CD4-positive, alpha-beta T cell (primary cell): ENCODE measurements around the gene RNF220. TPM values are rescaled to one million over a fixed set of nuclear protein-coding genes. Genes with fewer than 3 reads are reported as not detected.
A peak's percentile ranks its signal among the peaks of the same experiment; 100 is the strongest.

ENCODE experiments used
- ATAC-seq: fragments of 200-7000 bp; cut with Tn5 transposase; one replicate; pipeline ENCODE4 v1.10.0; 2022; ENCODE audit warnings: mild to moderate bottlenecking; ENCODE audit not compliant: poor library complexity
- CTCF ChIA-PET: fragments of 350-600 bp; sonication (Branson Sonifier 250); formaldehyde crosslinking; loops from one replicate; lab custom pipeline; 2021; ENCODE audit warnings: antibody characterized with exemption, inconsistent platforms; lab: Charles Lee
- POLR2A ChIA-PET: fragments of 350-600 bp; sonication (Branson Sonifier 250); formaldehyde crosslinking; loops from one replicate; lab custom pipeline; 2021; ENCODE audit warnings: antibody characterized with exemption, inconsistent platforms; lab: Charles Lee
- DNase-seq, 14 experiments: peaks; one replicate each; pipeline ENCODE4 v3.0.0-alpha.2; 2013 to 2020; ENCODE audit warnings: mixed read lengths in 2 of 14
- H3K27ac ChIP-seq, 2 donors: one replicate each; pipeline versions ENCODE4 v1.5.1 to v1.7.0; 2013; ENCODE audit warnings: low read length in 2 of 2, low read depth in 1 of 2, mild to moderate bottlenecking in 1 of 2
- H3K27me3 ChIP-seq, 2 experiments: 1 replicate in 1 of 2; 2 replicates in 1 of 2; pipeline versions ENCODE4 v1.6.1 to v1.7.0; 2013; ENCODE audit warnings: low read length in 2 of 2, control low read depth in 1 of 2, mild to moderate bottlenecking in 1 of 2, moderate library complexity in 1 of 2; ENCODE audit not compliant: insufficient read depth in 2 of 2, control insufficient read depth in 1 of 2
- H3K36me3 ChIP-seq: one replicate; pipeline ENCODE4 v1.6.1; 2013; ENCODE audit warnings: low read length, control low read depth; ENCODE audit not compliant: insufficient read depth
- H3K4me1 ChIP-seq: one replicate; pipeline ENCODE4 v1.6.1; 2013; ENCODE audit warnings: low read length, control low read depth; ENCODE audit not compliant: insufficient read depth
- H3K4me3 ChIP-seq: one replicate; pipeline ENCODE4 v1.5.1; 2013; ENCODE audit warnings: mild to moderate bottlenecking, low read length, moderate library complexity
- H3K9me3 ChIP-seq, 2 experiments: 1 replicate in 1 of 2; 2 replicates in 1 of 2; pipeline versions ENCODE4 v1.6.1 to v1.7.0; 2013; ENCODE audit warnings: low read length in 2 of 2, mild to moderate bottlenecking in 2 of 2, control low read depth in 1 of 2, moderate library complexity in 1 of 2; ENCODE audit not compliant: control insufficient read depth in 1 of 2, insufficient read depth in 1 of 2
- H3K27ac Mint-ChIP-seq: one replicate; pipeline ENCODE4 v1.8.0; 2020; ENCODE audit warnings: mixed read lengths
- H3K27me3 Mint-ChIP-seq: one replicate; pipeline ENCODE4 v1.8.0; 2021; ENCODE audit warnings: mixed read lengths
- H3K36me3 Mint-ChIP-seq: one replicate; pipeline ENCODE4 v1.8.0; 2021; ENCODE audit warnings: low read depth, mixed read lengths
- H3K4me1 Mint-ChIP-seq: one replicate; pipeline ENCODE4 v1.8.0; 2021; ENCODE audit warnings: low read depth, mixed read lengths
- H3K4me3 Mint-ChIP-seq: one replicate; pipeline ENCODE4 v1.8.0; 2020; ENCODE audit warnings: mild to moderate bottlenecking, mixed read lengths
- H3K9me3 Mint-ChIP-seq: one replicate; pipeline ENCODE4 v1.8.0; 2020; ENCODE audit warnings: mixed read lengths
- CTCF ChIP-seq: fragments of 200-600 bp; IDR thresholded peaks from one replicate; pipeline ENCODE4 v1.8.0; 2022; ENCODE audit warnings: antibody characterized with exemption, mild to moderate bottlenecking
- intact Hi-C, 2 experiments: fragments of 100-400 bp; cut with DNase I in 1 of 2; cut with micrococcal nuclease in 1 of 2; formaldehyde crosslinking; loops; one replicate each; pipeline versions ENCODE4 v1.15.1 to v1.9.0; 2023 to 2025; cut with DNase I, micrococcal nuclease
- total RNA-seq, 174 experiments: library from RNA in 2 of 174; stranded (reverse) in 2 of 174; gene quantifications; one replicate each; pipeline ENCODE4 v1.2.3 and lab custom pipeline; 2021 to 2026

RNF220 gene
- total RNA-seq, 2 experiments from 2014 or later = 76.0 to 77.9 TPM

GRCh38 chr1:44634606-44635189 is 229.6 kb downstream of the RNF220 start:
- H3K9me3 Mint-ChIP-seq = no peaks in the 10 kb centered on the region
- ATAC-seq (no peak), DNase-seq (no peak)
- peaks cover 27% of the 10 kb centered on the region for H3K4me1 ChIP-seq
- H3K36me3 Mint-ChIP-seq = peaks cover 78% of the 10 kb centered on the region
- H3K36me3 ChIP-seq = peaks cover 71% of the 10 kb centered on the region
- intact Hi-C loops = loop anchor here in 1 of 2 experiments (5.0 kb wide), 6 partner anchors 103 to 858 kb away; partner anchors contain the start of genes B4GALT2, DMAP1, KIF2C and MUTYH
- no peak overlapping the region for H3K27ac ChIP-seq
- CTCF ChIA-PET = interaction anchor here (1.1 kb wide), 1 partner anchor 18 kb away, joined by 3 read pairs; no protein-coding TSS in a partner anchor
- no peak overlapping the region for H3K4me3 ChIP-seq
- H3K27ac Mint-ChIP-seq = peak overlapping the region; percentile 98
- no peaks in the 10 kb centered on the region for H3K9me3 ChIP-seq
- POLR2A ChIA-PET = no interaction called here
- peaks cover 59% of the 10 kb centered on the region for H3K4me1 Mint-ChIP-seq
- no peaks in the 10 kb centered on the region for H3K27me3 Mint-ChIP-seq
- no peaks in the 10 kb centered on the region for H3K27me3 ChIP-seq
- TF ChIP-seq CTCF = no peak
- H3K4me3 Mint-ChIP-seq = no peak overlapping the region

DNA sequence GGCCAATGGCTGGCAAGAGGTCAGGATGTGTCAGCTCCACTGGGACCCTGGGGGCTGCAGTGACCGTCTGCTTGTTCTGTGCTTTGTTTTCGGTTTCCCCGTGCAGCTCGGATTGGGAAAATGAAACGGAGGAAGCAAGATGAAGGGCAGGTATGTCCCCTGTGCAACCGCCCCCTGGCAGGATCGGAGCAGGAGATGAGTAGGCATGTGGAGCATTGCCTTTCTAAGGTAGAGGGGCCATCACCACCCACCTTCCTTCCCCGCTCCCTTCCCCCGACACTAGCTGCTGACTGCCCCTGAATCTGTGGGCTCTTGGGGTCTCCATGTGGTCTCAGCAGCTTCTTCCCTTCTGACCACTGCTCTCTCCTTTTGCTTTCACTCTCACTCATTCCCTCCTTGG is 230.4 kb downstream of the RNF220 start:
- Histone ChIP-seq H3K9me3 (no peaks in the 10 kb centered on the region), H3K4me1 (peaks cover 27% of the 10 kb centered on the region), H3K27ac (no peak overlapping the region), H3K4me3 (no peak overlapping the region), H3K36me3 (peaks cover 77% of the 10 kb centered on the region), H3K27me3 (no peaks in the 10 kb centered on the region)
- Mint-ChIP-seq H3K27ac (no peak overlapping the region), H3K36me3 (peaks cover 78% of the 10 kb centered on the region), H3K27me3 (no peaks in the 10 kb centered on the region), H3K4me1 (peaks cover 58% of the 10 kb centered on the region), H3K9me3 (no peaks in the 10 kb centered on the region), H3K4me3 (no peak overlapping the region)
- DNase-seq (no peak), ATAC-seq (no peak)
- ChIA-PET POLR2A (interaction anchor here (1.9 kb wide), 1 partner anchor 17 kb away, joined by 6 read pairs; no protein-coding TSS in a partner anchor), CTCF (no interaction called here)
- intact Hi-C loops = no loop called here
- TF ChIP-seq CTCF = no peak

GRCh38 chr1:44636083-44636687 is 231.1 kb downstream of the RNF220 start:
- H3K4me3 ChIP-seq = no peak overlapping the region
- no peaks in the 10 kb centered on the region for H3K27me3 ChIP-seq
- H3K27ac ChIP-seq = no peak overlapping the region
- no peak for ATAC-seq
- Mint-ChIP-seq H3K4me3 (no peak overlapping the region), H3K27me3 (no peaks in the 10 kb centered on the region), H3K36me3 (peaks cover 81% of the 10 kb centered on the region), H3K4me1 (peaks cover 51% of the 10 kb centered on the region), H3K27ac (no peak overlapping the region), H3K9me3 (no peaks in the 10 kb centered on the region)
- intact Hi-C loops = no loop called here
- DNase-seq = no peak
- ChIA-PET CTCF (interaction anchor here (1.8 kb wide), 1 partner anchor 17 kb away, joined by 4 read pairs; no protein-coding TSS in a partner anchor), POLR2A (interaction anchor here (1.9 kb wide), 1 partner anchor 16 kb away, joined by 6 read pairs; no protein-coding TSS in a partner anchor)
- no peak for TF ChIP-seq CTCF
- peaks cover 85% of the 10 kb centered on the region for H3K36me3 ChIP-seq
- peaks cover 26% of the 10 kb centered on the region for H3K4me1 ChIP-seq
- H3K9me3 ChIP-seq = no peaks in the 10 kb centered on the region
